ENCODE results near the gene LTBP1.

GRCh38 chr2:33278245-33278943 lies 331.6 kb downstream of the LTBP1 start:
- TF ChIP-seq POLR2A (IDR thresholded peaks at IDR 0.05), result no peak
- TF ChIP-seq CTCF (IDR thresholded peaks at IDR 0.05), result no peak
- TF ChIP-seq POLR2AphosphoS5 (IDR thresholded peaks at IDR 0.05), result peak in 2 of 3 donors; percentile 6 to 61

Measured in breast epithelium (tissue), 3 donors.